GM21367 (cell line): ENCODE data around the gene ZSCAN12.

Source experiments
- ATAC-seq: cut with Tn5 transposase; IDR thresholded peaks from one replicate; pipeline ENCODE4 v1.9.1; 2021; ENCODE audit not compliant: unreplicated experiment

Gene ZSCAN12

GRCh38 chr6:28354688-28355554, 44.6 kb downstream of the ZSCAN12 start:
- ATAC-seq = no peak

GRCh38 chr6:28353981-28354676, 45.4 kb downstream of the ZSCAN12 start:
- ATAC-seq = no peak

GRCh38 chr6:28353356-28353755, 46.2 kb downstream of the ZSCAN12 start:
- ATAC-seq = no peak

DNA sequence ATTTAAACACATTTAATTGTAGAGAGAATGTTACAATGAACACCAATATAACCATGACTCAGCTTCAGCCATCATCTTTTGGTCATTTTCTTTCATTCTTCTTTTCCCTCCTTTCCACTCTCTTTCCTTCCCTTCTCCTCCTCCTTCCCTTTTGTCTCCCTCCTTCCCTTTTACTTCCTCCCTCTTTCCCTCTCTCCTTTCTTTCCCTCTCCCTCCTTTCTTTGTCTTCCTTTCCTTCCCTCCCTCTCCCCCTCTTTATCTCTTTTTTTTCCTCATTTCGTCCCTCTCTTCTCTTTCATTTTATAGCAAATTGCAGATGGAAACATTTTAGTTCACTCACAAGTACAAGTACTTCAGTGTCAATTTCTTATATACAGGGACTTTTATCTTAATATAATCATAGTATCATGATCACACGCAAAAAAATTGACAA, 48.0 kb downstream of the ZSCAN12 start:
- no peak for ATAC-seq

GRCh38 chr6:28351087-28351486, 48.5 kb downstream of the ZSCAN12 start:
- ATAC-seq = no peak

GRCh38 chr6:28349892-28350737, 49.4 kb downstream of the ZSCAN12 start, which contains the start of gene ZKSCAN3:
Gene ZKSCAN3, plus strand, starts transcription at chr6:28349947. Its CDS starts 9,640 bp downstream, at chr6:28359587.
- peak; percentile 84 for ATAC-seq

DNA sequence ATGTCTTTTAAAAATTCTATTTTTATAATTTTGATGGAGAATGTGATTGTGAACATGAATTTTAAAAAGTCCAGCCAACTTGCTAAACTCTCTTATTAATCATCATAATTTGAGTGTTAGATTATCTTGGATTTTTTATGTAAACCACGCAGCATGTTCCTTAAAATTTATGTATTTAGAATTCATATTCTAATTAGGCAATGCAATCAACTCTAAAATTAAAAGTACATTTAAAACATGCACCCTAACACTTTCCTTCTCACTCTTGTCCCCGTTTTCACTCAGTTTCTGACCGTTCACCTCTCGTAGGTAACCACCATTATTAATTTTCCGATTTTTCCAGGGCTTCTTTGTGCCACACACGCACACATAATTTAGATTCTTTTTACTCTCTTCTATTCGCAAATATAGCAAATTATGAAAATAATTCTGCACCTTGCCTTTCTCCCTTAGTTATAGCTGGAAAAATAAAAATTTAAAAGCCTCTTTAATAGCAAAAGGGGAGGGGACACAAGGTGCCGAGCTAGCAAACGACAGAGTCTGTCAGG, 50.1 kb downstream of the ZSCAN12 start:
- no peak for ATAC-seq

DNA sequence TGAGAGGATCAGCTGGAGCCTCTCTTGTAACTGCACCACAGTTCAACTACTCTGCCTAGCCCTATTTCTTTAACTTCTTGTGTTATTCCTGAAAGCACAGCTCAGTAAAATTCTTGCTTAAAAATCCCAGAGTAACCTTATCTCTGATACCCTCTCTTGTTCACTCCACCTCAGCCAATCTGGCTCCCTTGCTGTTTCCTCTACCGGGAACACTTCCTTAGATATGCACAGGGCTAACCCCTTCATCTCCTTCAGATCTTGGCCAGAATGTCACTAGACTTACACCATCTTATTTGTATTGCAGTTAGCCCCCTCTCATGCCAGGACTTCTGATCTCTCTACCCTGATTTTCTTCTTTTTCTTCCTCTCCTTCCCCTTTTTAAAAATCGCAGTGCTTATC, 52.4 kb downstream of the ZSCAN12 start:
- no peak for ATAC-seq

DNA sequence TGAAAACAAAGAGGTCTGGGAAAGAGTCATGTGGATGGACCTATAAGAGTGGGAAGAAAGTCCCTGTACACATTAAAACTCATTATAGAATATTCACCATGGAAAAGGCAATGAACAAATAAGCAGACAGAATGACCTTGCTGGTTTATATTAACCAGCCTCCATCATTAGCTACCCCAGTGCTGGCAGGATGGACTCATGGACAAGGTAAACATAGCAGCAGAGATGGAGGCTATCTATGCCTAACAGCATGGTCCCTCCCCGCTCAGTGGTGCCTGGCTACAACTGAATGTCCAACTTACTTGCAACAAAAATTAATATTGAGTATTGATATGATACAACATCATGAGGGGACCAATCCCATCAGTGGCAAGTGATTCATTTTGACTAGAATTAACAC, 54.3 kb downstream of the ZSCAN12 start:
- no peak for ATAC-seq

DNA sequence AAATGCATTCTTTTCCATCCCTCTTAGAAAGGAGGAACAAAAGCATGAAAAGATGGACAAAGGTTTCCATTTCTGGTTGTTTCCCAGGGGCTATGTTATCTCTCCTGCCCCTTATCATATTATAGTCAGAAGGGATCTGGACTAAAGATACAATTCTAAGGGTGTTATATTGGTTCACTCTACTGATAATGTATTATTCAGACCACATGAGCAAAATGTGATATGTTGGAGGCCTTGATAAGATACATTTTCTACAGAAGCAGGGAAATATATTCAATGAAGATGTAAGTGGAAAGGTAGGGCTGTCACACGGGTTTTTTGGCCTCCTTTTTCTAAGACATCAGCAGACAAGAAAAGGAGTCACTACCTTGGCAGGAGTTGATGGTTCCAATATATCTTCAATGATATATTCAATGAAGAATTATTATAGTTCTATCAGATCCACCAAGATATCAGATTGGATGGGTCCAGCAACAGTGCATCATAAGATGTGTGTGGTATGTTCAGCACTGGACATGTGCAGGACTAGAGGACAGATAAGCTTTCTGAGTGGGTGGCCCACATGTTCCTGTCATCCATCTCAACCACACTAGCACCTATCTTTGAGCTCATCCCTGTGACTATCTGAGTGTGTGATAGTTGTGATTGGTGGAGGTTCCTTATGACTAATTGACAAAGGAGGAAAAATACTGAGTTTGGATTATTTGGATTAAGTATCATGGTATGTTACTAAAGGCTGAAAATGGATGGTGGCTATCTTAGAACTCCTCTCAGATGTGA, 55.5 kb downstream of the ZSCAN12 start:
- ATAC-seq = no peak

DNA sequence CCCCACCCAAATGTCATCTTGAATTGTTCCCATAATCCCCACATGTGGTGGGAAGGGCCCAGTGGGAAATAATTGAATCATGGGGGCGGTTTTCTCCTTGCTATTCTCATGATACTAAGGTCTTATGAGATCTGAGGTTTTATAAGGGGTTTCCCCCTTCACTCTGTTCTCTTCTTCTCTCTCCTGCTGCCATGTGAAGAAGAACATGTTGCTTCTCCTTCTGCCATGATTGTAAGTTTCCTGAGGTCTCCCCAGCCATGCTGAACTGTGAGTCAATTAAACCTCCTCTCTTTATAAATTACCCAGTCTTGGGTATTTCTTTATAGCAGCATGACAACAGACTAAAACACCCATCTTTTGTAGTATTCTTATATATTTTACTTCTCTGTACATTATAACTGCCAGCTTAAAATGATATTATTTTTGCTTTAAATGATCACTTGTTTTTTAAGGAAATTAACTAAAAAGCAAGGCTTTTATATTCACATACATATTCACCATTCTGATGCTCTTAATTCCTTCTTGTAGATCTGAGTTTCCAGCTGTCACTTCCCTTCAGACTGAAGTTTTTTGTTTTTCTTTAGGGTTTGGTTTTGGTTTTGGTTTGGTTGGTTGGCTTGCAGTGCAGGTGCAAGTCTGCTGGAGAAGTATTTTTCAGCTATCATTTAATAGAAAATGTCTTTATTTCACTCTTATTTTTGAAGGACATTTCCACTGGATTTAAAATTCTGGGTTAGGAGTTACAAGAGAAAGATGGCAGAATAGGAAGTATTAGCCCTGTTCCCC, 59.0 kb downstream of the ZSCAN12 start:
- no peak for ATAC-seq

- no peak for ATAC-seq
These were observed 62.4 kb downstream of the ZSCAN12 start for GRCh38 chr6:28337121-28337520.

DNA sequence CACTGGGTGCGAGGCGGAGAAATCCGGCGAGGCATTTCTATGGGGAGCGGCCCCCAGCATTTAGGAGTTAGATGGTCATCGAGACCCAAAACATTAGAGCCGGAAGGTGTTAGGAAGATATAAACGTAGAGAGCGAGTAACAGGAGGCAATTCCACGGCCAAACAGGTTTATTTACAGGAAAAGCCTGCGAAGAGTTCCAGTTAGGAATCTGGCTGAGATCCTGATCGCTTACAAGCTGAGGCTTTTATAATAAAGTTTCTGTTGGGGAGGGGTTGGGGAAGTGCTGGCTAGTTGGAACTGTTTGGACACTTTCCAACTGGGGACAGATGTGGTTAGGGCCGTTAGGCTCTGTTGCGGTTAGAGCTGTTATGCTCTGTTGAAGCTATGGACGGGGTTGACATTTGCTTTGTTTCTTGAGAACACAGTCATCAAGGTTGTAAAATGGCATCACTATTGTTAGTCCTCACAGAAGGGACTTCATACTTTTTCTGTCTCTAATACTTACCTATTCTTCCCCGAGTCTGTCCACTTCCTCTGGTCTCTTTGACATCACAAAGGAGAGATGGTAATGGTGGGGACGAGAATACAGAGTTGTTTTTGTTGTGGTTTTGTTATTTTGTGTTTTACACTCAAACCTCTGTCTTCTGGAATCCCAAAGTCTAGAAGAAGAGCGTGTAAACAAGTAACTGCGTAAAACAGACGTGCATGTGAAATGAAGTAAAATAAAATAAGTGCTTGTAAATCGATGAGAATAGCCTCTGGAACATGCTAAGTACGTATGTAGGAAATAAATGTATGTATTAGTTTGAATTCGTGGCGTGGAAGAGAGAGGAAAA, 63.0 kb downstream of the ZSCAN12 start:
- no peak for ATAC-seq

GRCh38 chr6:28335564-28336283, 63.8 kb downstream of the ZSCAN12 start, which contains the start of gene ZSCAN31:
Gene ZSCAN31, minus strand, starts transcription at chr6:28336148. Its CDS starts 6,465 bp downstream, at chr6:28329683.
- peak; percentile 84 for ATAC-seq

- ATAC-seq = no peak
These were observed 64.4 kb downstream of the ZSCAN12 start for GRCh38 chr6:28335040-28335563.

- ATAC-seq = no peak
These were observed 65.1 kb downstream of the ZSCAN12 start for GRCh38 chr6:28334286-28335039.

DNA sequence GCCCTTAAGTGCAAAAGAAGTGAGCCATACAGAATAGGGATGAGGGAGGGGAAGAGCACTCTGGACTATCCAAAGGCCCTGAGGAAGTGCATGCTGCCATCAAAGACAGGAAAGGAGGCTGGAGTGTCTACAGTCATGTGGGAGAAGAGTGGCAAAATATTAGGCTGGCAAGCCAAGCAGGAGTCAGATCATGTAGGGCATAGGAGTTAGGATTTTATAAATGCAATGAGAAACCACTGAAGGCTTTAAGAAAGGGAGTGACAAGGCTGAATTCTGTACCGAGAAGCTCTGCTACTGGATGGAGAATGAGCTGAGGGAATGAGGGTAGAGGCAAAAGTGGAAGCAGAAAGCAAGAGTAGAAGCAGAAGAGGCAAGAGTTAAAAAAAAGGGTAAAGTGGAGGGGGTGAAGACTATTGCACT, 65.9 kb downstream of the ZSCAN12 start:
- no peak for ATAC-seq
